Loucy (cell line): ENCODE data around the gene COL1A1.

Experiments
- CTCF ChIP-seq: fragments of 200-600 bp; sonication (generic); conservative IDR thresholded peaks from 2 replicates; pipeline ENCODE4 v1.5.1; 2014; ENCODE audit warnings: mild to moderate bottlenecking, antibody characterized with exemption, low read length
- EZH2phosphoT487 ChIP-seq: fragments of 200-600 bp; IDR thresholded peaks from 2 replicates; pipeline ENCODE4 v1.6.1; 2018; ENCODE audit warnings: antibody characterized with exemption, mild to moderate bottlenecking, moderate library complexity, borderline replicate concordance

GRCh38 chr17:50174444-50174843 lies 27.0 kb downstream of the COL1A1 start:
- TF ChIP-seq CTCF (no peak), EZH2phosphoT487 (no peak)
